CD4-positive, alpha-beta memory T cell (primary cell): ENCODE data around the gene FZD8. TPM values are rescaled to one million over a fixed set of nuclear protein-coding genes. Genes with fewer than 3 reads are reported as not detected.

Experiments used
- CTCF ChIA-PET: fragments of 350-600 bp; sonication (Branson Sonifier 250); formaldehyde crosslinking; loops from one replicate; lab custom pipeline; 2021; ENCODE audit warnings: inconsistent platforms; ENCODE audit not compliant: partially characterized antibody; lab: Charles Lee
- POLR2A ChIA-PET: fragments of 350-600 bp; sonication (Branson Sonifier 250); formaldehyde crosslinking; loops from one replicate; lab custom pipeline; 2021; ENCODE audit not compliant: partially characterized antibody; lab: Charles Lee
- DNase-seq, 5 donors: peaks; one replicate each; pipeline versions ENCODE4 v3.0.0 to v3.0.0-alpha.2; 2020 to 2022; ENCODE audit warnings: mixed read lengths in 1 of 5
- H3K27ac ChIP-seq: one replicate; pipeline ENCODE4 v1.7.0; 2013; ENCODE audit warnings: low read depth, low read length
- H3K27me3 ChIP-seq: 2 replicates; pipeline ENCODE4 v1.7.0; 2013; ENCODE audit warnings: mild to moderate bottlenecking, low read length, moderate library complexity; ENCODE audit not compliant: insufficient read depth
- H3K36me3 ChIP-seq: 2 replicates; pipeline ENCODE4 v1.7.0; 2013; ENCODE audit warnings: mild to moderate bottlenecking, low read length, moderate library complexity; ENCODE audit not compliant: insufficient read depth
- H3K4me1 ChIP-seq: 2 replicates; pipeline ENCODE4 v1.7.0; 2013; ENCODE audit warnings: mild to moderate bottlenecking, low read length, moderate library complexity; ENCODE audit not compliant: insufficient read depth
- H3K4me3 ChIP-seq, 2 donors: one replicate each; pipeline ENCODE4 v1.7.0; 2013; ENCODE audit warnings: low read length in 2 of 2, mild to moderate bottlenecking in 1 of 2
- H3K9me3 ChIP-seq, 2 donors: one replicate each; pipeline ENCODE4 v1.7.0; 2013; ENCODE audit warnings: low read length in 2 of 2, control low read depth in 1 of 2; ENCODE audit not compliant: control insufficient read depth in 1 of 2
- H3K27ac Mint-ChIP-seq, 7 donors: one replicate each; pipeline ENCODE4 v1.8.0; 2020 to 2021; ENCODE audit warnings: mixed read lengths in 7 of 7, mild to moderate bottlenecking in 6 of 7, inconsistent platforms in 3 of 7, moderate library complexity in 3 of 7
- H3K27me3 Mint-ChIP-seq, 2 donors: one replicate each; pipeline ENCODE4 v1.8.0; 2020 to 2021; ENCODE audit warnings: mixed read lengths in 2 of 2
- H3K36me3 Mint-ChIP-seq, 2 donors: one replicate each; pipeline ENCODE4 v1.8.0; 2020 to 2021; ENCODE audit warnings: mixed read lengths in 2 of 2, inconsistent platforms in 1 of 2, mild to moderate bottlenecking in 1 of 2
- H3K4me1 Mint-ChIP-seq, 4 donors: one replicate each; pipeline ENCODE4 v1.8.0; 2020 to 2021; ENCODE audit warnings: mixed read lengths in 4 of 4, mild to moderate bottlenecking in 1 of 4
- H3K4me3 Mint-ChIP-seq, 8 donors: one replicate each; pipeline ENCODE4 v1.8.0; 2020 to 2021; ENCODE audit warnings: mixed read lengths in 8 of 8, mild to moderate bottlenecking in 7 of 8, moderate library complexity in 6 of 8, inconsistent platforms in 3 of 8
- H3K9me3 Mint-ChIP-seq, 8 donors: one replicate each; pipeline ENCODE4 v1.8.0; 2020 to 2021; ENCODE audit warnings: mixed read lengths in 8 of 8, mild to moderate bottlenecking in 5 of 8, inconsistent platforms in 3 of 8, moderate library complexity in 1 of 8
- intact Hi-C: fragments of 100-400 bp; cut with micrococcal nuclease; formaldehyde crosslinking; loops from one replicate; pipeline ENCODE4 v1.15.1; 2023
- polyA plus RNA-seq, 2 donors: library from polyadenylated mRNA; unstranded; fragments of 300-500 nt; fragmentation: Illumina TruSeq; gene quantifications; one replicate each; pipeline ENCODE4 v1.2.3, GENCODE V29; 2021
- total RNA-seq, 2 experiments: library from RNA; stranded (reverse); gene quantifications; one replicate each; pipeline ENCODE4 v1.2.3, GENCODE V29; 2021

Gene FZD8
- total and polyA plus RNA-seq, 4 experiments from 2014 or later: 0.93 to 1.2 TPM; not detected in 2

GRCh38 chr10:35636956-35637355 is 5.1 kb downstream of the FZD8 start:
- CTCF ChIA-PET: interaction anchor here (0.8 to 2.2 kb wide), 7 partner anchors 8 to 1858 kb away, joined by 3 to 13 read pairs (median 4); no protein-coding TSS in a partner anchor
- H3K9me3 Mint-ChIP-seq: no peaks in the 10 kb centered on the region
- H3K27me3 Mint-ChIP-seq: peaks cover 24 to 25% of the 10 kb centered on the region in 2 donors
- POLR2A ChIA-PET: no interaction called here
- no peak overlapping the region for H3K27ac Mint-ChIP-seq
- peak overlapping the region in 1 of 8 donors; percentile 13 for H3K4me3 Mint-ChIP-seq
- Histone ChIP-seq H3K27ac (no peak overlapping the region), H3K4me3 (no peak overlapping the region), H3K4me1 (peaks cover 13% of the 10 kb centered on the region), H3K36me3 (no peaks in the 10 kb centered on the region), H3K27me3 (peaks cover 22% of the 10 kb centered on the region), H3K9me3 (no peaks in the 10 kb centered on the region)
- intact Hi-C loops: loop anchor here (5.0 kb wide), 2 partner anchors 145 to 1860 kb away; no protein-coding TSS in a partner anchor
- H3K36me3 Mint-ChIP-seq: peaks cover 0 to 3% of the 10 kb centered on the region in 2 donors
- H3K4me1 Mint-ChIP-seq: peaks cover 9 to 37% (median 10%) of the 10 kb centered on the region in 4 donors
- DNase-seq: no peak

GRCh38 chr10:35635576-35635975 is 6.5 kb downstream of the FZD8 start:
- Mint-ChIP-seq H3K36me3 (no peaks in the 10 kb centered on the region), H3K27ac (no peak overlapping the region), H3K4me1 (peaks cover 8 to 31% (median 9%) of the 10 kb centered on the region in 4 donors), H3K9me3 (no peaks in the 10 kb centered on the region), H3K27me3 (peaks cover 20 to 22% of the 10 kb centered on the region in 2 donors), H3K4me3 (no peak overlapping the region)
- H3K36me3 ChIP-seq: no peaks in the 10 kb centered on the region
- peaks cover 13% of the 10 kb centered on the region for H3K4me1 ChIP-seq
- ChIA-PET POLR2A (no interaction called here), CTCF (interaction anchor here (0.6 to 2.2 kb wide), 14 partner anchors 9 to 486 kb away, joined by 3 to 13 read pairs (median 4); no protein-coding TSS in a partner anchor)
- intact Hi-C loops: loop anchor here (2.0 to 5.0 kb wide), 3 partner anchors 147 to 1862 kb away; no protein-coding TSS in a partner anchor
- H3K27ac ChIP-seq: no peak overlapping the region
- no peak overlapping the region for H3K4me3 ChIP-seq
- peaks cover 22% of the 10 kb centered on the region for H3K27me3 ChIP-seq
- peak in 4 of 5 donors; percentile 53 to 69 (median 62) for DNase-seq
- H3K9me3 ChIP-seq: no peaks in the 10 kb centered on the region

GRCh38 chr10:35633006-35633980 is 8.8 kb downstream of the FZD8 start:
- POLR2A ChIA-PET: no interaction called here
- Histone ChIP-seq H3K27ac (no peak overlapping the region), H3K4me1 (peaks cover 9% of the 10 kb centered on the region), H3K9me3 (no peaks in the 10 kb centered on the region), H3K27me3 (peaks cover 17% of the 10 kb centered on the region), H3K4me3 (no peak overlapping the region), H3K36me3 (no peaks in the 10 kb centered on the region)
- CTCF ChIA-PET: interaction anchor here (2.4 kb wide), 1 partner anchor 11 kb away, joined by 9 read pairs; no protein-coding TSS in a partner anchor
- Mint-ChIP-seq H3K9me3 (peaks cover 0 to 4% (median 0%) of the 10 kb centered on the region in 8 donors), H3K36me3 (no peaks in the 10 kb centered on the region), H3K4me1 (peaks cover 3 to 22% (median 6%) of the 10 kb centered on the region in 4 donors), H3K27me3 (peaks cover 15 to 17% of the 10 kb centered on the region in 2 donors), H3K4me3 (peak overlapping the region in 1 of 8 donors; percentile 15), H3K27ac (peak overlapping the region in 4 of 7 donors; percentile 26 to 81 (median 53))
- DNase-seq: peak in 1 of 5 donors; percentile 22
- intact Hi-C loops: no loop called here

- H3K9me3 Mint-ChIP-seq: peaks cover 0 to 4% (median 0%) of the 10 kb centered on the region in 8 donors
- H3K4me1 Mint-ChIP-seq: peaks cover 2 to 16% (median 6%) of the 10 kb centered on the region in 4 donors
- Histone ChIP-seq H3K36me3 (no peaks in the 10 kb centered on the region), H3K27ac (no peak overlapping the region), H3K9me3 (no peaks in the 10 kb centered on the region), H3K4me1 (peaks cover 3% of the 10 kb centered on the region), H3K27me3 (peaks cover 6% of the 10 kb centered on the region), H3K4me3 (no peak overlapping the region)
- no peak overlapping the region for H3K27ac Mint-ChIP-seq
- no peak for DNase-seq
- no peak overlapping the region for H3K4me3 Mint-ChIP-seq
- intact Hi-C loops: no loop called here
- peaks cover 11 to 12% of the 10 kb centered on the region in 2 donors for H3K27me3 Mint-ChIP-seq
- CTCF ChIA-PET: interaction anchor here (2.4 kb wide), 1 partner anchor 12 kb away, joined by 9 read pairs; no protein-coding TSS in a partner anchor
- POLR2A ChIA-PET: no interaction called here
- no peaks in the 10 kb centered on the region for H3K36me3 Mint-ChIP-seq
Observed at GRCh38 chr10:35632027-35632426, 10.1 kb downstream of the FZD8 start.

GRCh38 chr10:35631404-35631803 is 10.7 kb downstream of the FZD8 start:
- H3K9me3 ChIP-seq: no peaks in the 10 kb centered on the region
- POLR2A ChIA-PET: no interaction called here

GRCh38 chr10:35626971-35627507 is 15.1 kb downstream of the FZD8 start:
- intact Hi-C loops: no loop called here
- ChIA-PET POLR2A (no interaction called here), CTCF (interaction anchor here (1.2 kb wide), 1 partner anchor 8 kb away, joined by 4 read pairs; no protein-coding TSS in a partner anchor)
- no peaks in the 10 kb centered on the region for H3K36me3 Mint-ChIP-seq
- Histone ChIP-seq H3K9me3 (no peaks in the 10 kb centered on the region), H3K27me3 (no peaks in the 10 kb centered on the region), H3K36me3 (no peaks in the 10 kb centered on the region), H3K4me1 (no peaks in the 10 kb centered on the region), H3K4me3 (no peak overlapping the region), H3K27ac (no peak overlapping the region)
- H3K27me3 Mint-ChIP-seq: peaks cover 14 to 22% of the 10 kb centered on the region in 2 donors
- H3K4me1 Mint-ChIP-seq: no peaks in the 10 kb centered on the region
- no peak for DNase-seq
- H3K27ac Mint-ChIP-seq: no peak overlapping the region
- H3K9me3 Mint-ChIP-seq: peaks cover 0 to 4% (median 0%) of the 10 kb centered on the region in 8 donors
- no peak overlapping the region for H3K4me3 Mint-ChIP-seq

More at GRCh38 chr10:35631404-35631803, 10.7 kb downstream of the FZD8 start:
- Histone ChIP-seq H3K4me3 (no peak overlapping the region), H3K27ac (no peak overlapping the region), H3K36me3 (no peaks in the 10 kb centered on the region), H3K4me1 (no peaks in the 10 kb centered on the region), H3K27me3 (no peaks in the 10 kb centered on the region)
- H3K27ac Mint-ChIP-seq: no peak overlapping the region
- H3K4me3 Mint-ChIP-seq: no peak overlapping the region
- CTCF ChIA-PET: interaction anchor here (1.4 kb wide), 1 partner anchor 9 kb away, joined by 3 read pairs; no protein-coding TSS in a partner anchor
- intact Hi-C loops: no loop called here
- no peaks in the 10 kb centered on the region for H3K36me3 Mint-ChIP-seq
- H3K9me3 Mint-ChIP-seq: peaks cover 0 to 4% (median 0%) of the 10 kb centered on the region in 8 donors
- DNase-seq: no peak
- H3K27me3 Mint-ChIP-seq: peaks cover 7 to 8% of the 10 kb centered on the region in 2 donors
- H3K4me1 Mint-ChIP-seq: peaks cover 2 to 16% (median 6%) of the 10 kb centered on the region in 4 donors
